B cell (primary cell): ENCODE data around the gene SSR3. TPM values are rescaled to one million over a fixed set of nuclear protein-coding genes. Genes with fewer than 3 reads are reported as not detected.

Experiments
- ATAC-seq: fragments of 200-7000 bp; cut with Tn5 transposase; one replicate; pipeline ENCODE4 v1.10.0; 2021; ENCODE audit warnings: low read depth, mild to moderate bottlenecking, moderate number of reproducible peaks, moderate library complexity
- CTCF ChIA-PET: fragments of 350-600 bp; sonication (Branson Sonifier 250); formaldehyde crosslinking; loops from one replicate; lab custom pipeline; 2021; ENCODE audit warnings: antibody characterized with exemption, inconsistent platforms; lab: Charles Lee
- POLR2A ChIA-PET: fragments of 350-600 bp; sonication (Branson Sonifier 250); formaldehyde crosslinking; loops from one replicate; lab custom pipeline; 2021; ENCODE audit warnings: antibody characterized with exemption; lab: Charles Lee
- DNase-seq: peaks from one replicate; pipeline ENCODE4 v3.0.0; 2013
- H2AFZ ChIP-seq: 2 replicates; pipeline ENCODE4 v1.6.1; 2012; ENCODE audit warnings: mild to moderate bottlenecking, low read depth, low read length; ENCODE audit not compliant: insufficient read depth, poor library complexity, severe bottlenecking
- H3K27ac ChIP-seq, 2 donors: 1 replicate in 1 of 2; 2 replicates in 1 of 2; pipeline ENCODE4 v1.5.1; 2012 to 2013; ENCODE audit warnings: low read length in 2 of 2, mild to moderate bottlenecking in 2 of 2, moderate library complexity in 1 of 2
- H3K27me3 ChIP-seq, 4 experiments: fragments of 200-600 bp in 1 of 4; sonication (generic) in 1 of 4; replicated peaks in 1 of 4; 1 replicate in 2 of 4; 2 replicates in 2 of 4; pipeline versions ENCODE4 v1.6.1 to v1.7.0; 2013 to 2016; ENCODE audit warnings: low read length in 3 of 4, mild to moderate bottlenecking in 2 of 4, mixed read lengths in 1 of 4, moderate library complexity in 1 of 4; ENCODE audit not compliant: insufficient read depth in 4 of 4, control insufficient read depth in 3 of 4; ENCODE audit errors: control extremely low read depth in 1 of 4
- H3K36me3 ChIP-seq, 2 experiments: replicated peaks in 1 of 2; 1 replicate in 1 of 2; 2 replicates in 1 of 2; pipeline versions ENCODE4 v1.6.1 to v1.7.1; 2013; ENCODE audit warnings: low read length in 1 of 2; ENCODE audit not compliant: insufficient read depth in 2 of 2, control insufficient read depth in 1 of 2; ENCODE audit errors: control extremely low read depth in 1 of 2, extremely low read depth in 1 of 2
- H3K4me1 ChIP-seq, 2 donors: fragments of 200-600 bp in 1 of 2; sonication (generic) in 1 of 2; 1 replicate in 1 of 2; 2 replicates in 1 of 2; pipeline versions ENCODE4 v1.5.1 to v1.6.1; 2013 to 2017; ENCODE audit warnings: low read length in 2 of 2; ENCODE audit not compliant: control insufficient read depth in 2 of 2, insufficient read depth in 2 of 2
- H3K4me2 ChIP-seq: replicated peaks from 2 replicates; pipeline ENCODE3; 2012; ENCODE audit warnings: mild to moderate bottlenecking, low read depth, low read length; ENCODE audit not compliant: poor library complexity, severe bottlenecking
- H3K4me3 ChIP-seq, 5 experiments: fragments of 200-600 bp in 1 of 5; sonication (generic) in 1 of 5; 1 replicate in 3 of 5; 2 replicates in 2 of 5; pipeline versions ENCODE4 v1.5.1 to v1.7.0; 2011 to 2016; ENCODE audit warnings: low read length in 4 of 5, mild to moderate bottlenecking in 4 of 5, low read depth in 2 of 5, control low read depth in 1 of 5, moderate library complexity in 1 of 5; ENCODE audit not compliant: insufficient read depth in 1 of 5; ENCODE audit errors: control extremely low read depth in 1 of 5, extremely low read depth in 1 of 5
- H3K79me2 ChIP-seq: fragments of 200-600 bp; sonication (generic); one replicate; pipeline ENCODE4 v1.6.0; 2016; ENCODE audit warnings: low read length; ENCODE audit not compliant: control insufficient read depth, insufficient read depth
- H3K9ac ChIP-seq: fragments of 200-600 bp; sonication (generic); 2 replicates; pipeline ENCODE4 v1.6.1; 2017; ENCODE audit warnings: mild to moderate bottlenecking, low read length, moderate library complexity
- H3K9me3 ChIP-seq, 3 donors: one replicate each; pipeline versions ENCODE4 v1.6.1 to v1.7.1; 2013; ENCODE audit warnings: low read length in 2 of 3; ENCODE audit not compliant: control insufficient read depth in 2 of 3, insufficient read depth in 1 of 3; ENCODE audit errors: control extremely low read depth in 1 of 3
- H4K20me1 ChIP-seq: 2 replicates; pipeline ENCODE4 v1.6.0; 2012; ENCODE audit warnings: mild to moderate bottlenecking, low read length; ENCODE audit not compliant: insufficient read depth, control insufficient read depth, poor library complexity, severe bottlenecking
- H3K27ac Mint-ChIP-seq: one replicate; pipeline ENCODE4 v1.8.0; 2021; ENCODE audit warnings: mixed read lengths
- H3K27me3 Mint-ChIP-seq: one replicate; pipeline ENCODE4 v1.8.0; 2021; ENCODE audit warnings: mixed read lengths
- H3K4me1 Mint-ChIP-seq: one replicate; pipeline ENCODE4 v1.8.0; 2021; ENCODE audit warnings: mixed read lengths
- H3K4me3 Mint-ChIP-seq: one replicate; pipeline ENCODE4 v1.8.0; 2021; ENCODE audit warnings: mixed read lengths
- H3K9me3 Mint-ChIP-seq: one replicate; pipeline ENCODE4 v1.8.0; 2022; ENCODE audit warnings: mixed read lengths; ENCODE audit not compliant: insufficient read depth
- EZH2 ChIP-seq: IDR thresholded peaks from 2 replicates; pipeline ENCODE4 v1.6.1; 2012; ENCODE audit warnings: borderline replicate concordance, low read depth, mild to moderate bottlenecking, moderate library complexity, low read length; ENCODE audit not compliant: insufficient read depth, poor library complexity, severe bottlenecking
- WGBS: methylation state at CpG from one replicate; pipeline ENCODE4 v1.1.5; 2013; ENCODE audit warnings: missing lambda C conversion rate; ENCODE audit not compliant: insufficient coverage; 5-methylcytosine and 5-hydroxymethylcytosine counted together
- intact Hi-C: fragments of 100-400 bp; cut with micrococcal nuclease; formaldehyde crosslinking; loops from one replicate; pipeline ENCODE4 v1.10.0; 2022
- polyA plus RNA-seq: library from polyadenylated mRNA; depleted of rRNA; stranded (reverse); fragments of >200 nt; gene quantifications from 2 replicates; pipeline ENCODE4 v1.2.3, GENCODE V29; 2012
- total RNA-seq, 2 donors: library from RNA; stranded (reverse); fragments of 120-200 nt in 1 of 2; gene quantifications; 1 replicate in 1 of 2; 2 replicates in 1 of 2; pipeline versions ENCODE4 v1.2.3 to v1.2.4, GENCODE V29; 2013 to 2022
- TF ChIP-seq, protein P1 (sequence below): fragments of 200-600 bp; IDR thresholded peaks from one replicate; pipeline ENCODE4 v1.8.0; 2022; ENCODE audit warnings: antibody characterized with exemption, mild to moderate bottlenecking

Gene SSR3
- total and polyA plus RNA-seq, 2 donors (not counting 1 experiment from before 2014, with no cell fraction given) = 17.5 to 69.2 TPM

DNA sequence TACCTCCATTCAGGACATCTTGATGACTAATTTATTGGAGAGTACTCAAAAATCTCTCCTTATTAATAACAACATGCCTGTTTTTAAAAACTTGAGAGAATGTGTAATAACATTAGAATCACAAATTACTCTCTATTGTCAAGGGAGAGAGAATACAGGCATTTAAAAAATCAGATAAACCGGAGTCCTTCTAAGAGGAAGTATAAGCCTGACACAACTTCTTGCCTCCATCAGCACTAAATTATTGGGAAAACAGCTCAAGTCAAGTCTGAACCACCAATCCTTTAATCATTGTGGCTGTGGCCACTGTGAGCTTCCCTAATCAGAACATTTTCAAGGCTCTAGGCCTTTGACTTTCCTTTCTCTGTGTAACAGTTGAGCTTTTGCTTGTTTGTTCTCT lies 38.0 kb downstream of the SSR3 start:
- intact Hi-C loops = no loop called here
- no peak for ATAC-seq
- Histone ChIP-seq H3K9ac (no peak overlapping the region), H3K4me1 (no peaks in the 10 kb centered on the region), H3K4me2 (no peak overlapping the region), H3K27me3 (peaks cover 0 to 4% (median 0%) of the 10 kb centered on the region in 4 experiments), H3K36me3 (no peaks in the 10 kb centered on the region), H3K9me3 (no peaks in the 10 kb centered on the region), H4K20me1 (no peaks in the 10 kb centered on the region), H2AFZ (no peak overlapping the region), H3K79me2 (no peaks in the 10 kb centered on the region), H3K4me3 (no peak overlapping the region), H3K27ac (no peak overlapping the region)
- H3K27me3 Mint-ChIP-seq = peaks cover 16% of the 10 kb centered on the region
- H3K9me3 Mint-ChIP-seq = no peaks in the 10 kb centered on the region
- H3K4me3 Mint-ChIP-seq = no peak overlapping the region
- no peaks in the 10 kb centered on the region for H3K4me1 Mint-ChIP-seq
- no peak for DNase-seq
- WGBS = no CpG with 5 or more reads among the region's 1 CpG
- ChIA-PET CTCF (interaction anchor here (1.2 to 2.0 kb wide), 3 partner anchors 9 to 620 kb away, joined by 5 to 9 read pairs (median 5); no protein-coding TSS in a partner anchor), POLR2A (no interaction called here)
- H3K27ac Mint-ChIP-seq = no peak overlapping the region
- TF ChIP-seq, protein P1, sequence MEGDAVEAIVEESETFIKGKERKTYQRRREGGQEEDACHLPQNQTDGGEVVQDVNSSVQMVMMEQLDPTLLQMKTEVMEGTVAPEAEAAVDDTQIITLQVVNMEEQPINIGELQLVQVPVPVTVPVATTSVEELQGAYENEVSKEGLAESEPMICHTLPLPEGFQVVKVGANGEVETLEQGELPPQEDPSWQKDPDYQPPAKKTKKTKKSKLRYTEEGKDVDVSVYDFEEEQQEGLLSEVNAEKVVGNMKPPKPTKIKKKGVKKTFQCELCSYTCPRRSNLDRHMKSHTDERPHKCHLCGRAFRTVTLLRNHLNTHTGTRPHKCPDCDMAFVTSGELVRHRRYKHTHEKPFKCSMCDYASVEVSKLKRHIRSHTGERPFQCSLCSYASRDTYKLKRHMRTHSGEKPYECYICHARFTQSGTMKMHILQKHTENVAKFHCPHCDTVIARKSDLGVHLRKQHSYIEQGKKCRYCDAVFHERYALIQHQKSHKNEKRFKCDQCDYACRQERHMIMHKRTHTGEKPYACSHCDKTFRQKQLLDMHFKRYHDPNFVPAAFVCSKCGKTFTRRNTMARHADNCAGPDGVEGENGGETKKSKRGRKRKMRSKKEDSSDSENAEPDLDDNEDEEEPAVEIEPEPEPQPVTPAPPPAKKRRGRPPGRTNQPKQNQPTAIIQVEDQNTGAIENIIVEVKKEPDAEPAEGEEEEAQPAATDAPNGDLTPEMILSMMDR = no peak
- TF ChIP-seq EZH2 = no peak

DNA sequence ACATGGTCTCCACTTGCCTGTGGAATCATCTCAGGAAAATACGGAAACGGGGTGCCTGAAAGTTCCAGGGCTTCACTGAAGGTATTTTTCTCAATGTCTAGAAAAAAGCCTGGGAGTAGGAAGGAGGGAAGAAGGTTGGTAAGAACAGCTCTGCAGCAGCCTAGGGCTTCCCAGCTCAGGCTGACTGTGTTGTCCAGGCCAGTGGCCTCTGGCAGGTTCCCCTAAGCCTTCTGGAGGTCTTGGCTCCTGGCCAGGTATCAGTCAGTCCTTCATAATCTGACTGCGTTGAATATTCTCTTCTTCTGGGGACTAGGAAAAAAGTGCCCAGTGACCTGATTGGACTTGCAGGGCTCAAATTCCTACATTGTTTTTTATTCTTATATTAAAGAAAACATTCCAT lies 38.6 kb downstream of the SSR3 start:
- Histone ChIP-seq H3K4me1 (no peaks in the 10 kb centered on the region), H3K27me3 (peaks cover 0 to 4% (median 0%) of the 10 kb centered on the region in 4 experiments), H3K9ac (no peak overlapping the region), H4K20me1 (no peaks in the 10 kb centered on the region), H3K4me2 (no peak overlapping the region), H2AFZ (no peak overlapping the region), H3K36me3 (no peaks in the 10 kb centered on the region), H3K27ac (no peak overlapping the region), H3K9me3 (no peaks in the 10 kb centered on the region), H3K79me2 (no peaks in the 10 kb centered on the region), H3K4me3 (no peak overlapping the region)
- Mint-ChIP-seq H3K27ac (no peak overlapping the region), H3K27me3 (peaks cover 19% of the 10 kb centered on the region), H3K9me3 (no peaks in the 10 kb centered on the region), H3K4me3 (no peak overlapping the region), H3K4me1 (no peaks in the 10 kb centered on the region)
- ATAC-seq = no peak
- POLR2A ChIA-PET = no interaction called here
- CTCF ChIA-PET = interaction anchor here (1.2 kb wide), 1 partner anchor 366 kb away, joined by 5 read pairs; no protein-coding TSS in a partner anchor
- intact Hi-C loops = no loop called here
- no peak for DNase-seq
- TF ChIP-seq EZH2 = no peak
- TF ChIP-seq, protein P1 = no peak
- 93% methylated on average over 2 of the region's 3 CpGs for WGBS
